ENCODE measurements around the gene NEDD4L.

NEDD4L gene

GRCh38 chr18:58117786-58118403 lies 73.9 kb downstream of the NEDD4L start:
- Mint-ChIP-seq H3K27ac (peak overlapping the region; percentile 41), H3K36me3 (ENCODE audit: low read depth) (no peaks in the 10 kb centered on the region), H3K4me3 (no peak overlapping the region), H3K27me3 (ENCODE audit: low read depth, poor library complexity) (no peaks in the 10 kb centered on the region), H3K9me3 (no peaks in the 10 kb centered on the region), H3K4me1 (peaks cover 12% of the 10 kb centered on the region)
- DNase-seq, result no peak
- TF ChIP-seq CTCF (IDR thresholded peaks at IDR 0.05), result no peak

- no peak overlapping the region for H3K4me3 Mint-ChIP-seq
- H3K9me3 Mint-ChIP-seq, result no peaks in the 10 kb centered on the region
- H3K27ac Mint-ChIP-seq, result no peak overlapping the region
- H3K27me3 Mint-ChIP-seq (ENCODE audit: low read depth, poor library complexity), result no peaks in the 10 kb centered on the region
- no peak for TF ChIP-seq CTCF (IDR thresholded peaks at IDR 0.05)
- H3K36me3 Mint-ChIP-seq (ENCODE audit: low read depth), result no peaks in the 10 kb centered on the region
- peaks cover 6% of the 10 kb centered on the region for H3K4me1 Mint-ChIP-seq
- no peak for DNase-seq
Measured at GRCh38 chr18:58118536-58118935, 74.5 kb downstream of the NEDD4L start.

GRCh38 chr18:58119819-58120218 lies 75.8 kb downstream of the NEDD4L start:
- Mint-ChIP-seq H3K4me1 (peaks cover 6% of the 10 kb centered on the region), H3K4me3 (no peak overlapping the region), H3K36me3 (ENCODE audit: low read depth) (no peaks in the 10 kb centered on the region), H3K9me3 (no peaks in the 10 kb centered on the region), H3K27ac (no peak overlapping the region), H3K27me3 (ENCODE audit: low read depth, poor library complexity) (no peaks in the 10 kb centered on the region)
- no peak for DNase-seq
- no peak for TF ChIP-seq CTCF (IDR thresholded peaks at IDR 0.05)

GRCh38 chr18:58124475-58124874 lies 80.4 kb downstream of the NEDD4L start:
- H3K4me3 Mint-ChIP-seq, result no peak overlapping the region
- TF ChIP-seq CTCF (IDR thresholded peaks at IDR 0.05), result no peak
- peaks cover 7% of the 10 kb centered on the region for H3K36me3 Mint-ChIP-seq (ENCODE audit: low read depth)
- H3K4me1 Mint-ChIP-seq, result peaks cover 7% of the 10 kb centered on the region
- H3K27ac Mint-ChIP-seq, result peak overlapping the region; percentile 8
- no peaks in the 10 kb centered on the region for H3K9me3 Mint-ChIP-seq
- no peak for DNase-seq
- peaks cover 5% of the 10 kb centered on the region for H3K27me3 Mint-ChIP-seq (ENCODE audit: low read depth, poor library complexity)

- no peak for TF ChIP-seq CTCF (IDR thresholded peaks at IDR 0.05)
- peaks cover 7% of the 10 kb centered on the region for H3K4me1 Mint-ChIP-seq
- peaks cover 5% of the 10 kb centered on the region for H3K27me3 Mint-ChIP-seq (ENCODE audit: low read depth, poor library complexity)
- no peak overlapping the region for H3K4me3 Mint-ChIP-seq
- peaks cover 7% of the 10 kb centered on the region for H3K36me3 Mint-ChIP-seq (ENCODE audit: low read depth)
- no peak overlapping the region for H3K27ac Mint-ChIP-seq
- DNase-seq, result no peak
- no peaks in the 10 kb centered on the region for H3K9me3 Mint-ChIP-seq
Measured at GRCh38 chr18:58125183-58125582, 81.2 kb downstream of the NEDD4L start.

- Mint-ChIP-seq H3K36me3 (ENCODE audit: low read depth) (peaks cover 7% of the 10 kb centered on the region), H3K27ac (no peak overlapping the region), H3K4me3 (no peak overlapping the region), H3K27me3 (ENCODE audit: low read depth, poor library complexity) (peaks cover 5% of the 10 kb centered on the region), H3K9me3 (no peaks in the 10 kb centered on the region), H3K4me1 (peaks cover 7% of the 10 kb centered on the region)
- TF ChIP-seq CTCF (IDR thresholded peaks at IDR 0.05), result no peak
- no peak for DNase-seq
Measured at GRCh38 chr18:58125756-58126155, 81.7 kb downstream of the NEDD4L start.

All from nephron progenitor cell (in vitro differentiated cells).